GM21381 (cell line): ENCODE measurements around the gene SLAIN1.

Experiments
- ATAC-seq: cut with Tn5 transposase; IDR thresholded peaks from one replicate; pipeline ENCODE4 v1.9.1; 2021; ENCODE audit warnings: mild to moderate bottlenecking, moderate library complexity; ENCODE audit not compliant: unreplicated experiment

The SLAIN1 gene

DNA sequence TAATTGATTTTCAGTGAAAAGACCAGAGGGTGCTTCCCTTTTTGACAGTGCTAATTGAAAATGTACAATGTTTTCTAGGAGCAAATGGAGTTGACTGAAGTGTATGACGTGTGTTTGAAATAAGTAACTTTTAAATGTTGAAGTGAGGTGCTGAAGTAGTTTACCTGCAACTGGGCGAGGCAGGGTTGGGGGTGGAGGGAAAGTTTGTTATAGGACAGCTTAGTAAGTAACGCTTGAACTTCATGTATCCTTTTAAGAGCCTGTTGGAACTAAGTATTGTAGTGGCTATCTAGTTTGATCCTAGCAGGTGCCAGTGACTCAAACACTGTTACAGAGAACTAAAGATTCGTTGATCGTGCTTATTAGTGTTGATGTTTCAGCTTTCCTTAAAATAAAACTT is 5.9 kb downstream of the SLAIN1 start:
- no peak for ATAC-seq

DNA sequence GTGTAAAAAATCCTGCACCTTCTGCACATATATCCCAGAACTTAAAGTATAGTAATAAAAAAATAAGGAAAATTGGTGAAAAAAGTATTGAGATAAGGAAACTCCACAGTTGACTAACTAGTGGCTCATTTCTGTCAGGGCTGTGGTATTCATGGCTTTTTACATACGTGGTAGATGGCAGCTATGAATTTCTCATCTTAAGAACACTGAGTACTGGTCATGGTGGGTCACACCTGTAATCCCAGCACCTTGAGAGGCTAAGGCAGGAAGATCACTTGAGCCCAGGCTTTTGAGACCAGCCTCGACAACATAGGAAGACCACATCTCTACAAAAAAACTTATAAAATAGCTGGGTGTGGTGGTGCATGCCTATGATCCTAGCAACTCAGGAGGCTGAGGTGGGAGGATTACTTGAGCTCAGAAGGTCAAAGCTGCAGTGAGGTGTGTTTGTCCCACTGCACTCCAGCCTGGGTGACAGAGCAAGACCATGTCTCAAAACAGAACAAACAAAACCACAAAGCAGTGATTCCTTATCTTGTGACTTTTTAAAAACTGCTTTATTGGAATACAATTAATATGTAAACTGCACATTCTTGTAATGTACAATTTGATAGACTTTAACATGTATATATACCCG is 16.8 kb downstream of the SLAIN1 start:
- ATAC-seq: no peak

DNA sequence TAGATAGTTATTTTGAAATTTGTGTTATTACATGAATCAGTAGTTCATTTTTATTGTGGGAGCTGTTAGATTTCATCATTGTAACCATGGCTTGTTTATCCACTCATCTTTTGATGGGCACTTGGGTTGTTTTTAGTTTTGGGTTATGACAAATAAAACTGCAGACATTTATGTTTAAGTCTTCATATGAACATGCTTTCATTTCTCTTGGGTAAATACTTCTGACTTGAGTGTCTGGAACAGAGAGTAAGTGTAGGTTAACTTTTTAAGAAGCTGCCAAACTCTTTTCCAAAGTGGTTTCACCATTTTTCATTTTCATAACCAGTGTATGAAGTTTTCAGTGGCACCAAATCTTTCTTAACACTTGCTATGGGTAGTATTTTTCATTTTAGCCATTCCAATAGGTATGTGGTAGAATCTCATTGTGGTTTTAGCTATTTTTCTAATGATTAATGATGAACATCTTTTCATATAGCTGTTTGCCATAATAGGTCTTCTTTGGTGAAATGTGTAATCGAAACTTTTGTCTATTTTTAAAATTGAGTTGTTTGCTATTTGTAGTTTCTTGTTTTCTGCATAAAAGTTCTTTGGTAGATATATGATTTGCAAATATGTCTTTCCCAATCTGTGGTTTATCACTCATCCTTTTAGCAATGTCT is 17.9 kb downstream of the SLAIN1 start:
- peak; percentile 58 for ATAC-seq

DNA sequence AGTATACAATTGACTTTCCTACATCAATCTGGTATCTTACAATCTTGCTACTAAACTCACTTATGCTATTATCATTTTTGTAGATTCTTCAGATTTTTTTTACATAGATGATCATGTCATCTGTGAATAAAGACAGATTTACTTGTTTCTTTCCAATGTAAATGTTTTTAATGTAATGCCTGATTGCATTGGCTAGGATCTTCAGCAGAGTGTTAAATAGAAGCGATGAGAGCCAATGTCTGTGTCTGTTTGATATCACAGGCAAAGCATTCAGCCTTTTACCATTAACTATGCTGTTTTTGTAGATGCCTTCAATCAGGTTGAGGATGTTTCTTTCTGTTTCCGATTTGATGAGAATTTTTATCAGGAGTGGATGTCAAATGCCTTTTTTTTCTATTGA is 19.2 kb downstream of the SLAIN1 start:
- ATAC-seq: no peak

DNA sequence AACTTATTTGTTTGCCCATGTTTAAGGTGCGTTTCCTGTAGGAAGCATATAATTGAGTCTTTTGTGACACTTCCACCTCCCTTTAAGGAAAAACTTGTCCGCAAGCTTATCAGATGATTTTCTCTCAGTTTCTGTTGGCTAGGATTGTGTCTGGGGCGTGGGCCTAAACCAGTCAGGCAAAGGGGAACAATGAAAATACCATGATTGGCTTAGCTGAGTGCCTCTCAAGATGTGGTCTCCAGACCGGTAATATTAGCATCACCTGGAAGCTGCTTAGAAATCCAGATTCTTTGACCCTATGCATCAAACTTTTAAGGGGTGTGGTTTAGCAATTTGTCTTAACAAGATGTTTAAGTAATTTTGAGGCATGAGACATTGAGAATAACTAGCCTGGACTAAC is 20.0 kb downstream of the SLAIN1 start:
- no peak for ATAC-seq

DNA sequence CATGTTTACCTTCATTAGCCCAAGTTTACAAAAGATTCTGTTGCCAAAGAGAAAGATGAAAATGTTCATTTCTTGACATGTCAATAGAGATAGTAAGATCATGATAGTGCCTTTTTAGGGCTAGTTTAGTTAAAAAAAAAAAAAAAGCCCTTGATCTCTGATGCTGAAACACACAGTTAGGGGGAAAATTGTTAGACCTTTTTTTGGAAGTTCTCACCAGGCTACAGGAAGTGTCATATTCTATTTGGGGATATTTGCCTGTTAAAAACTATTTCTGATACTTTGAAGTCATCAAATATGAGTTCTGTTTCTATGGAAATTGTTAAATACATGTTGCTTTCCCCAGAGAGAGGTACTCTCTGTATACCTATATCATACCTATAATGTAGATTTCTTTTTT is 21.6 kb downstream of the SLAIN1 start:
- no peak for ATAC-seq

DNA sequence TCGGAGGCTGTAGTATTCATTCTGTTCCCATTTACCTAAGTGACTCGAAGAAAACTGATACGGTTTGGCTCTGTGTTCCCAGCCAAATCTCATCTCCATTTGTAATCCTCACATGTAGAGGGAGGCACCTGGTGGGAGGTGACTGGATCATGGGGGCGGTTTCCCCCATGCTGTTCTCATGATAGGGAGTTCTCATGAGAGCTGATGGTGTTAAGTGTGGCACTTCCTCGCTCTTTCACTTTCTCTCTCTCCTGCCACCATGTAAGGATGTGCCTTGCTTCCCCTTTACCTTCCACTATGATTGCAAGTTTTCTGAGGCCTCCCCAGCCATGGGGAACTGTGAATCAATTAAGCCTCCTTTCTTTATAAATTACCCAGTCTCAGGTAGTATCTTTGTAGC is 23.5 kb downstream of the SLAIN1 start:
- no peak for ATAC-seq

DNA sequence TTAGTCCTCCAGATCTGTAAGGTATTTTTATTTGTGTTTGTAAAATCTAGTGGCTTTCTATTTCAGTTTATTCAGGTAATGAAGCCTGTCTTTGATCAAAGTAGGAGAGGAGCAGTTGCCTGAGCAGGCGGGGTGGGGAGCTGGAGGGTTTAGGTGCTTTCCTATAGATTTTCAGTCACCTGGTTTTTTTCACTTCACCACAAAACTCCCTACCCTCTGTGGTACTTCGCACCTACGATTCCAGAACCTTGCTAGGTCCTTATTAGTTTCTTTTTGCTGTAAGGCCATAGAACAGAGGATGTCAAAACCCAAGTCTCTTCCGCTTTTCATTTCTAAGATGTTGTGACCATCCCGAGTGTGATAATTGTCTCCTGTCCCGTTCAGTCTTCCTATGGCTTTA is 26.6 kb downstream of the SLAIN1 start:
- peak; percentile 75 for ATAC-seq

DNA sequence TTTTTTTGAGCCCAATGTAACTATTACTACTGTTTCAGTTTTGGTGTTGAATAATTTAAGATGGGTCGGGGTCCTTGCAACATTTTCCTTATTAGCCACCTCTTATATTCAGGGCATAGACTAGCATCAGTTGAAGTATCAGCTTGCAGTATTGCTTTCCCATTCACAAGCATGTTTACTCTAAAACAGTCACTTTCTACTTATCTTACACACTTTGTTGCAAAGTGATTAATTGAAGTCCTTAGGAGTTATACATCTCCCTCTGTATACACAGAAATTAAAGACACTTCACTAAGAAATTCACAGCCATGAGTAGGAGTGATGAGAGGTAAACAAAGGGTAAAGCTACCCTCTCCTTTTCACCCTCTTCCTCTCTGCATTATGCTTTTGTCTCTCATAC is 27.6 kb downstream of the SLAIN1 start:
- ATAC-seq: no peak

DNA sequence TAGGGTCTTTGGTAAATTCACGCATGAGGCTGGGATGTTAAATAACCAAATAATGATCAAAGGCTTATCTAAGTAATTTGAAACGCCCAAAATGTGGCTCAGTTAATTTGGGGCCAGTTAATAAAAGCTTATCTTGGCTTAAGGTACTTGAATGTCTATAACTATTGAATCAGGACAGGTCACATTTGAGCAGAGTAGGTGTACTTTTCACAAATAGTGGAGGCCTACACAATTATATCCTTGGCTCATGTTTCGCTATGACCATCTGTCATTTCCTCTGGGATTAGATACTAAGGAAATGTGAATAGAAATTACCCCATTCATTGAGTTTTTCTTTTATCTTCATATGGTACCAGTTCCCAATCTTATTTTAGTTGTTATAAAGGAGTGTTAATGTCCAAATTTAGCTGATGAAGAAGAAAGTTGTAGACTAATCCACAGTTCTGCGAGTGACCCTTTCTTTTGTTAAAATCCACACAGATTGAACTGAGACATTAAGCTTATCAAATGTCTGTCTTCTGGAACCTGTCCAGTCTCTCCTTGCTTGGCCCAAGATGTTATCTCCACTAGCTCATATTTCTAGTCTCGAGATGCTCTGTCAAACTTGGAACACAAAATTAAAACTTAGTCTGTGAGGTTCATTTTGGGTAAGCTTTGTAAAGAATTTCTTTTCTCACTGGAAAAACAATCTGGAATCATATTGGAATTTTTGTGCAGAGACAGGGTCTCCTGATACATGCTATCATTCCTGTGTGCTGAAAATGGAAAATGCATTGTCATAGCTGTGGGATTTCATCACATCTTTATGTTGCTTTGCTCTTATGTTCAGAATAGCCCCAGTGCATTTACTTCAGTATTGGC is 31.0 kb downstream of the SLAIN1 start:
- ATAC-seq: no peak

DNA sequence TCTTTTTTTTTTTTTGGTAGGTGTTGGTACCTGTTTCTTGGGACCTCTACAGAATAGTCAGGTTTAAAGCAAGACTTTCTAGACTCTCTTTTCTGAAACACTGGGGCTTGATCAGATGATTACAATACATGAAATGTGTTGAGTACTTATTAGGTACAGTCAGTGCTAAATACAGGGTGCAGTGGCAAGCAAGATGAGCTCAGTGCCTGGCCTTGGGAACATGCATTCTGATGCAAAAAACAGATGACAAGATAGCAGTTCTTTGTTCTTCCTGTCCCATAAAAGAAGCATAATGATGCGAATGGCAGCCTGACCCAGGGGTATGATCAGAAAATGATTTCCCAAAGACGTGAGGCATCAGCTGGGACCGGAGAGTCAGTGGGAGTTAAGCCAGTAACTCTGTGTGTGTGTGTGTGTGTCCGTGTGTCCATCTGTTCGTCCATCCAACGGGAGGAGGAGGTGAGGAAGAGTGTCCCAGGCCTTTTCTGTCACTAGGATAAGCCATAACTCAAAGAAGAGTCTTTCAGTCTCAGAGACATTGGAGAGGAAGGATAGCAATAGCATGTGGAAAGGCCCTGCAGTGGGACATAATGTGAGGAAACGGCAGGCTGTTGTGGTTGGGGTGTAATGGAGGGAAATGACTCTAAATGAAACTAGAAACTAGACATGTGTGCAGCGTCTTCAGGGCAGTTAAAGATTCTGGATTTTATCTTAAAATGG is 32.2 kb downstream of the SLAIN1 start:
- ATAC-seq: peak; percentile 97

DNA sequence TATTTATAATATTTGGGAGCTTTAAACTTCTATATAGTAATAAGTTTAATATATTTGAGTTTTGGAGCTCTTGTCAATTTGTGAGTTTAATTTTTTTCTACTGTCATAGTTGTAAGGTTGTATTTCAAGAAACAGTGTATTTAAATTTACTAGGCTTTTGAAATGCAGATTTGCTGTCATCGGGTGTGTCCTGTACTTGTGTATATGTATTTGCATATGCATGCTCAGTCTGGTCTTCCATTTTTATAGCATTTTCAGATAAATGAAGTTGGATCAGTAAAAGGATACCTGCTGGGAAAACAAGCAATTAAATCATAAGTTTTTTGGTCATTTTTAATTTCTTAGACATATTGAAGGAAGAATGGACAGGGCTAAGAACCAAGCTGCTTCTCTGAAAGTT is 33.1 kb downstream of the SLAIN1 start:
- no peak for ATAC-seq

DNA sequence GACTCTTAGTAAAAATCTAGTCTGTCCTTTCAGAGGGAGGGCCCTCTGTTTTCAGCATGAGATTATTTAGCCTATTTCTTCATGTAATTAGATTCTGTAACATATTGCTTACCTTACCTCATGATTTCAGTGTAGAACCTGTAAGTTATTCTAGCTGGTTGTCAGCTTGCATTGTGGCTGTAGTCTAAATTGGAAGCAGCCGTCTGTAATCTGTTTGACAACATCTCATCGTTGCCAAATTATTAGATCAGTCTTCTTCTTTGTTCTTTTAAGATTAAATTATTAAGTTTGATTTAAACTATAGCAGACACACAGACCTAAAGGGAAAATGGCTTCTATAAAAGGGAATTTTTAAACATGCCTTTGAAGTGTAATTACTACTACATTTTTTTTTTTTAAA is 34.8 kb downstream of the SLAIN1 start:
- ATAC-seq: no peak

DNA sequence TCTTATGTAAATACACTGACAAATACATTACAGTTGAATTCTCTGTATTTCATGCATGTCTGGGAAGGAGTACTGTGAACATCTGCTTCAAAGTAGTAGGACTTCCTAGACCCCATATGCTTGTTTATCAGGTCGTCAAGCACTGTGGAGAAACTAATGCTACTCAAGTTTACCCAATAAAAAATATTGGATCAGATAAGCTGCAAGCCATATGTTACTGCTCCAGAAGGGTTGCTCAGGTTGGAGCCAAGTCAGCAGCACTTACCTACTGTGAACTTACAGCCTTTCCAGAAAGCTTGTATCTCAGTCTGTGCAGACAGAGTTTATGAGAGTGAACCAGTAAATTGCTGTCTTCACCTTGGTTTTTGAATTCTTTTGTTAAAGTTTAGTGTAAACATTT is 36.2 kb downstream of the SLAIN1 start:
- ATAC-seq: no peak

DNA sequence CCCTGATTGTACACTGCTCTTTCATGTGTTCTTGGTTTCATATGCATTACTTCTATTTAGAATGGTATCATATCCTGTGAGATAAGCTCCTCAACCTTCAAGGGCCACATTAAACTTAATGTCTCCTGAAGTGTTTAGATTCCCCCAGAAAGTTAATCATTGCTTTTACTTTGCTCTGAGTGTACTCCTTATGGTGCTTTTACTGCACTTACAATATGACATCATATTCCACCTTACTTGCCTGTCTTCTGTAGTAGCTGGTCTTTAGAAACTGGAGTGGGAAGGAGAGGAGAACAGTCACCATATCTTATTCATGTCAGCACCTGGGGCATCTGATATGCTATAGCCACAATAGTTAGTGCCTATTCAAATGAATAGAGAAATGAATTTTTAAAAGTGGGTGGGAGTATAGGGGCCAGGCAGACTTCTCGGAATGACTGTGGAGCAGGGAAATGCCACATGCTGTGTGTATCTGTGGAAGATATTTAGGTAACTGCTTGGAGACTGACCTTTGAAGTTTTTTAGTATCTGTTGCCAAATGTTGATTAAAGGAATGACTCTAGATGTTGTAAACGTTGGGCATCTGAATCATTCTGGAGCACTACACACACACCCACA is 40.2 kb downstream of the SLAIN1 start:
- ATAC-seq: peak; percentile 82

DNA sequence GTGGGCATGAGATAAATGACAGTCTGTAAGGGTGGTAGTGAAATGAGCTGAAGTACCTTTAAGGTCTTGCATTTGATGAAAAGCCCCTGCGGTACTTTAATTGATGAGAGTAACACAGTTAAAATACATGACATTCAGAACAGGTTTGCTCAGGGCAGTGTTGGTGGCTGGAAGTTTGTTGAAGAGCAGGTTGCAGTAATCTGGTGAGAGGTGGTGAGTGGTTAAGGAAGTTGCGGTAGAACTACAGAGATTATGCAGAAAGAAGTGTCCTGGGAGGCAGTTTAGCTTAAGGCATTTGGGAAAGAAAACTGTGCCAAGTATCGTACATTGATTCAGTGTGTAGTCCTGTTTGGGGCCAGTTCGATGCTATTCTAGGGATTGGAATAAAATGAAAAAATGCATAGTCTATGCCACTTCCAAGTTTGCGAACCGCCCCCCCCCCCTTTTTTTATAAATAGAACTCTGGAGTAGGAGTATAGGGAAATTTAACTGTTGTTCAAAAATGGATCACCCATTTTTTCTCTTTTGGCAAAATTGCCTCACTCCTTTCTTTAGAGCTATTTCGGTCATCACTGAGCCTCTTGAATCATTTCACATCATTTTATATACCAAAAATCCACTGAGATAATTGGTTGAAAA is 42.7 kb downstream of the SLAIN1 start:
- no peak for ATAC-seq

DNA sequence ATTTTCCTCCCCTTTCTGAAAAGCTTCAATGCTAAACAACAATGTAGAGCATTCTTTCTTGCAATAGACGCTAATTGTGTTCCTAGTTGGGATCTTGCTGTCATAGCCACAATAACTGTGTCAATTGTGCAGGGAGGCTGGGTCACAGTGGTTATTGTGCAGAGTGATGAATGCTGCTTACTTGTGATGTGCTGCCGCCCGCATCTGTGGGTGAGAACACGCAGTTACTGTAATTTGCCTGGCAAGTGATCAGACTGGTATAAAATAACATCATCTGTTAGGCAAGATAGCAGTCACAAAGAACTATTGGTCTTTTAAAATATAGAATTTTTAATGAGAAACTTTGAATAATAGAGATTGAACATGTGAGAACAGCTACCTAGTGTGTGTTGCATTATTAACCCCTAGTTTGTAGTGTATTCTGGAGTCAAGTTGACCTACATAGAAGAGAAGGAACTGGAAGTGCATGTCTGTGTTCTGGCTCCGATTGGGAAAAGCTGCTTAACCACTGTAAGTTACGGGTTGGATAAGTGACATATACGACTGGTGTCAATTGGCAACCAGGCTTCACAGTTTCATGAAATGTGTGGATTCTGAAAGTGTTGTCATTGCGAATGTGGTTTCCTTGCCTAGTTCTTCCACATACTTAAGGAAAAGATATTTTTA is 43.6 kb downstream of the SLAIN1 start:
- ATAC-seq: no peak

DNA sequence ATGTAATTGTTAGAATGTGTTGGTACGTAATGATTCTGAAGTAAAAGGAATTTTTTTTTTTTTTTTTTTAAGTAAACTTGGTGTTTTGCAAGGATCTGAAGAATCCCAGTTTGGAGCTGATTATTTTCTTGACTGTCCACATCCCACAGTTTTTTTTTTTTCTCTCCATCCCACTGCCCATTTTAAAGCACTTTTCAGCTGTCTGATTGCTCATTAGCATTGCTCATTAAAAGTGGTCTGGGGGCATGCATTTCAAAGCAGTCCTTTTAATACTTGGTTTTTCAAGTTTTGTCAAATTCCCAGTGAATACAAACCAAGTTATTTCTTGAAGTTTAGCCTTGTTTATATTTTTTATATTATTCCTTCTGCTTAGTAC is 44.1 kb downstream of the SLAIN1 start:
- ATAC-seq: no peak

DNA sequence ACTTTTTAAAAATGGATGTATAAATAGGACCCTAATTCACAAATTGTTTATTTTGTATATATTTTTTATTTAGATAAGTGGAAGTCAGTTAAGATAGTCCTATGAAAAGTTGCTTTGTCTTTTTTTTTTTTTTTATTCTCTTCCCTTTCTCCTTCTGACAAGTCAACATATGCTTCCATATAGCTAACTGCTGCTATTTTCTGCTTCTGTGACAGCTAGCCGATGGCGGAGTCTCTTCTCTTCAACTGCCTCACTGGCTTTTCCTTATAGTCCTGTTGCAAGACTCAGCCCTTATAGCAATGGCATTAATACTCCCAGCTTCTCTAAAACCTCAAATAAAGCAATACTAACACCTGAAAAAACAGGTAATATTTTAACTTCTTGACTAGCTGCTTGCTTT is 45.3 kb downstream of the SLAIN1 start:
- ATAC-seq: no peak

DNA sequence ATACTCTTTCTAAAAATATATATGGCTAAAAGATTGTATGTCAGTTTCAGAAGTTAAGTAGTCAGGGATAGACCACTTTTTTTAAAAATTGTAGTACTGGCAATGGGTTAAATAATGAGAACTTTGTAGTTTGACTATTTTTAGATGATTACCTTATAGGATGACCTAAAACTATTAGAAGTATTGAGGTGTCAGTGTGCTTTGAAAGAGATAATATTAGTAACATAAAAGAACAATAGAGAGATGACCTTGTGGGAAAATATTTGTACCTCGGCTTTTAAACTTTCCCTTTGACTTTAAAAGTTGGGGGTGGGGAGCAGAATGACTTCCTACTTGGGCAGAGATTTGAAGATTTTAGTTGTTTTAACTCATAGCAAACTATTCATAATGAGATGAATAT is 48.3 kb downstream of the SLAIN1 start:
- no peak for ATAC-seq
